GM12874 (cell line): Measurements from ENCODE around the gene KCNG2.

Source experiments
- TF ChIP-seq, protein P1 (sequence below): IDR thresholded peaks from 2 replicates; pipeline ENCODE4 v1.5.1; 2011; ENCODE audit warnings: low read depth, mild to moderate bottlenecking, control low read depth, low read length, moderate library complexity; ENCODE audit not compliant: insufficient read depth

The KCNG2 gene

GRCh38 chr18:79900610-79901570 is 103.2 kb downstream of the KCNG2 start:
- TF ChIP-seq, protein P1, sequence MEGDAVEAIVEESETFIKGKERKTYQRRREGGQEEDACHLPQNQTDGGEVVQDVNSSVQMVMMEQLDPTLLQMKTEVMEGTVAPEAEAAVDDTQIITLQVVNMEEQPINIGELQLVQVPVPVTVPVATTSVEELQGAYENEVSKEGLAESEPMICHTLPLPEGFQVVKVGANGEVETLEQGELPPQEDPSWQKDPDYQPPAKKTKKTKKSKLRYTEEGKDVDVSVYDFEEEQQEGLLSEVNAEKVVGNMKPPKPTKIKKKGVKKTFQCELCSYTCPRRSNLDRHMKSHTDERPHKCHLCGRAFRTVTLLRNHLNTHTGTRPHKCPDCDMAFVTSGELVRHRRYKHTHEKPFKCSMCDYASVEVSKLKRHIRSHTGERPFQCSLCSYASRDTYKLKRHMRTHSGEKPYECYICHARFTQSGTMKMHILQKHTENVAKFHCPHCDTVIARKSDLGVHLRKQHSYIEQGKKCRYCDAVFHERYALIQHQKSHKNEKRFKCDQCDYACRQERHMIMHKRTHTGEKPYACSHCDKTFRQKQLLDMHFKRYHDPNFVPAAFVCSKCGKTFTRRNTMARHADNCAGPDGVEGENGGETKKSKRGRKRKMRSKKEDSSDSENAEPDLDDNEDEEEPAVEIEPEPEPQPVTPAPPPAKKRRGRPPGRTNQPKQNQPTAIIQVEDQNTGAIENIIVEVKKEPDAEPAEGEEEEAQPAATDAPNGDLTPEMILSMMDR, result no peak

DNA sequence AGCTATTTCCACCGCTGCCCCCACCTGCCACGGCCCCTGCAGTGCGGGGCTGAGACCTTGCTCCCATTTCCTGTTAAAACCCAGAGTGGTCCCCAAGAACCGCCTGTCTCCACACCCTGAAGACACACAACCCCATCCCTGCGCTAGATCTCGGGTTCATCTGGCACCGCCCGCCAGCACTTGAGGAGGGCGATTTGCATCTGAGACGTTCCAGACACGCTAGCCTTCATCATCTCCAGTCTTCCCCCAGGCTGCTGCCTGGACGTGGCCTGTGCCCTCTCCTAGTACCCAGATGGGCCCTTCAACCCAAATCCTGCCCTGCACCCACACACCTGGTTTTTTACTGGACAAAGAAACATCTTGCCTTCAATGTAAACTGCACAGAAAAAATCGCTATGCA is 103.9 kb downstream of the KCNG2 start:
- TF ChIP-seq, protein P1, result no peak

DNA sequence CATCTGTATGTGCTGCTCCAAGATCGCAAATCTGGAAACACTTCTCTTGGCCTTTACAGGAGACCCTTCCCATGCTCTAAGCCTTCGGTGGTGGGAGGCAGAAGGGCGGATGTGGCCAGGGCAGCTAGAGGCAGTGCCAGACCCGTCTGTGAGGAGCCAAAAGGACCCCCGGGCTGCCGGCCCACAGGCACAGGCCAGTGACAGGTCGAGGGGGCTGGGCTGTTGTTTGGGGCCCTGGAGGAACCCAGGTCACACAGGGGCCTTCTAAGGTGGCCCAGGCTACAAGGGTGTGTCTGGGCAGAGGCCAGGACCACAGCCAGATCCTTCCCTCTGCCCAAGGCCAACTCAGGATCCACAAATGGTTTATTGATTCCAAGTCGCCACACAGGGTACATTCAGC is 104.3 kb downstream of the KCNG2 start:
- TF ChIP-seq, protein P1, result no peak

DNA sequence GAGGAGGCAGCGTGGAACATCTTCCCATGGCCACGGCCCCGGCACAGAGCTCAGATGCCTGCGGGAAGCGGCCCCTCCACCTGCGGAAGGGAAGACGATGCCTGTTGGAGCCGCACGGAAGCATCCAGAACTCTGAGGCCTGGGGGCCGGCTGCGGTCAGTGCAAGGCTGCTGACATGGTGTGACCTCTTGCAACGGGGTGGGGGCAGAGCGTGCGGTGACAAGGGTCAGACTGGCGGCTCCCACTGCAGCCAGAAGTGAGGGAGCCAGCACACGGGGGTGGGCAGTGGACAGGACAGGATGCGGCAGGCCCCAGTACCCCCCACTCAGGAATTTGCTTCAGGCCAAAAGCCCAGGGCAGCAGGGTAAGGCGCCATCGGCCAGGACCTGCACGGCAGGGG is 104.9 kb downstream of the KCNG2 start:
- TF ChIP-seq, protein P1, result no peak

DNA sequence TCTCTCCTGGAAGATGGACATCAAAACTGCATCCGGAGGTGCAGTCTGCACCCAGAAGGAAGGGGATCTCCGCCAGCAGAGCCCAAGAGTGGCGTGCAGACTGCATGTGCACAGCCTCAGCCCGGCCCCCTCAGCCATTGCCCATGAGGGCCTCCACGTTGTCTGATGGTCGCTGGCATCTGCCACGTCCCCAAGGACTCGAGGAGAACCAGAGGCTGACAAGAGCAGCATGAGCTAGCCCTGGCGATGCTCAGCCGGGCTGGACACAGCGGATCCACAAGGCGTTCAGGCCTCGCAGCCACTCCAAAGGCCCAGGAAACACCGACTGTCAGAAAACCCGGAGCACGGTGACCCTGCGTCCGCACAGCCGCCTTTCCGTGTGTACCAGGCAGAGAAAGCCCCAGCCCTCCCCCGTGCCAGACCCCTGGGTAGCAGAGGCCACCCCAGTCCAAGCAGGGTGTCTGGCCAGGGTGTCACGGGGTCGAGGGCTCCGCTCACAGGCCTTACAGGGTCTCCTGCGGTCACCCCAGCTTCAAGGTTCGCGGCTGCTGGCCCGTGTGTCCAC is 105.4 kb downstream of the KCNG2 start:
- TF ChIP-seq, protein P1, result no peak

DNA sequence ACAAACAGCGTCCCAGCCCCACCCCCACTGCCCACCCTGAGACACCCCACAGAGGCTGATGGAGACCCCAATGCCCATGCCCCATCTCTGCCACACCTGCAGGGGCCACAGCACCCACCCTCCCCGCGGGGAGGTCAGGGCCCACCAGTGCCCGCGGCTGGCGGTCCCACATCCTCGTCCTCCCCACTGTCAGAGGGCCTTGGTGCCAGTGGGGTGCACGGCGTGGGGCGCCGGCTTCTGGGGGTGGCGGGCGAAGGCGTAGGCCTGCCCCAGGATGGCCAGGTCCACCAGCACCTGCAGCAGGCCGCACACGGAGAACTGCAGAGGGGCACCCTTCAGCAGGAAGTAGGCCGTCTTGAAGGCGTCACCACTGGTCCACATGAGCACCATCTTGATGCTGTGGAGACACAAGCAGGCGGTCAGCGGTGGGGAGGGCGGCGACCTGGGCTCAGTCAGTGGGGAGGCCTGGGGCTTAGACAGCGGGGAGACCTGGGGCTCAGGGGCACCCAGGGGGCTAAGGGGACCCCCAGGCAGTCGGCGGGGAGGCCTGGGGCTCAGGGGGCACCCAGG is 106.1 kb downstream of the KCNG2 start:
- TF ChIP-seq, protein P1, result no peak

GRCh38 chr18:79904357-79905147 is 106.8 kb downstream of the KCNG2 start:
- TF ChIP-seq, protein P1, result no peak
